Type B pancreatic cell (in vitro differentiated cells): ENCODE results near the gene RERE. TPM values are rescaled to one million over a fixed set of nuclear protein-coding genes. Genes with fewer than 3 reads are reported as not detected.

ENCODE experiments used
- DNase-seq: peaks from one replicate; pipeline ENCODE4 v3.0.0; 2021; ENCODE audit warnings: mixed read lengths; ENCODE audit not compliant: unreplicated experiment; ENCODE audit errors: extremely low spot score
- H3K27ac Mint-ChIP-seq: 2 replicates; pipeline ENCODE4 v1.8.0; 2021; ENCODE audit warnings: mild to moderate bottlenecking, mixed read lengths
- H3K27me3 Mint-ChIP-seq: 2 replicates; pipeline ENCODE4 v1.8.0; 2021; ENCODE audit warnings: mixed read lengths
- H3K36me3 Mint-ChIP-seq: 2 replicates; pipeline ENCODE4 v1.8.0; 2021; ENCODE audit warnings: mixed read lengths
- H3K4me1 Mint-ChIP-seq: one replicate; pipeline ENCODE4 v1.8.0; 2021; ENCODE audit warnings: mixed read lengths; ENCODE audit not compliant: unreplicated experiment
- H3K4me3 Mint-ChIP-seq: 2 replicates; pipeline ENCODE4 v1.8.0; 2021; ENCODE audit warnings: mild to moderate bottlenecking, mixed read lengths
- H3K9me3 Mint-ChIP-seq: 2 replicates; pipeline ENCODE4 v1.8.0; 2021; ENCODE audit warnings: mixed read lengths
- CTCF ChIP-seq: fragments of 200-600 bp; sonication (generic); conservative IDR thresholded peaks from 2 replicates; pipeline ENCODE4 v1.5.0; 2021; ENCODE audit warnings: antibody characterized with exemption, mild to moderate bottlenecking
- total RNA-seq: library from RNA; stranded (reverse); gene quantifications from 2 replicates; pipeline ENCODE4 v1.2.1, GENCODE V29; 2021; ENCODE audit warnings: low replicate concordance

Gene RERE
- total RNA-seq, 1 donor from 2014 or later = 141 TPM

GRCh38 chr1:8344893-8345507 lies 472.4 kb downstream of the RERE start:
- TF ChIP-seq CTCF = no peak
- H3K9me3 Mint-ChIP-seq = no peaks in the 10 kb centered on the region
- peaks cover 5% of the 10 kb centered on the region for H3K36me3 Mint-ChIP-seq
- no peak overlapping the region for H3K27ac Mint-ChIP-seq
- DNase-seq = no peak
- H3K4me3 Mint-ChIP-seq = no peak overlapping the region
- H3K27me3 Mint-ChIP-seq = no peaks in the 10 kb centered on the region
- peaks cover 11% of the 10 kb centered on the region for H3K4me1 Mint-ChIP-seq

- Mint-ChIP-seq H3K27me3 (no peaks in the 10 kb centered on the region), H3K27ac (no peak overlapping the region), H3K4me3 (no peak overlapping the region), H3K36me3 (peaks cover 5% of the 10 kb centered on the region), H3K4me1 (peaks cover 6% of the 10 kb centered on the region), H3K9me3 (no peaks in the 10 kb centered on the region)
- no peak for DNase-seq
- no peak for TF ChIP-seq CTCF
These were observed 473.9 kb downstream of the RERE start for GRCh38 chr1:8343464-8344001.

- H3K4me3 Mint-ChIP-seq = no peak overlapping the region
- DNase-seq = no peak
- H3K9me3 Mint-ChIP-seq = no peaks in the 10 kb centered on the region
- H3K27me3 Mint-ChIP-seq = no peaks in the 10 kb centered on the region
- H3K4me1 Mint-ChIP-seq = peaks cover 6% of the 10 kb centered on the region
- no peak overlapping the region for H3K27ac Mint-ChIP-seq
- peaks cover 5% of the 10 kb centered on the region for H3K36me3 Mint-ChIP-seq
- TF ChIP-seq CTCF = no peak
These were observed 474.4 kb downstream of the RERE start for GRCh38 chr1:8343044-8343443.

- H3K9me3 Mint-ChIP-seq = no peaks in the 10 kb centered on the region
- TF ChIP-seq CTCF = no peak
- H3K27ac Mint-ChIP-seq = no peak overlapping the region
- DNase-seq = no peak
- no peak overlapping the region for H3K4me3 Mint-ChIP-seq
- peaks cover 5% of the 10 kb centered on the region for H3K36me3 Mint-ChIP-seq
- H3K27me3 Mint-ChIP-seq = no peaks in the 10 kb centered on the region
- peaks cover 6% of the 10 kb centered on the region for H3K4me1 Mint-ChIP-seq
These were observed 475.1 kb downstream of the RERE start for GRCh38 chr1:8342325-8342724.

GRCh38 chr1:8340448-8340847 lies 477.0 kb downstream of the RERE start:
- H3K27me3 Mint-ChIP-seq = no peaks in the 10 kb centered on the region
- H3K36me3 Mint-ChIP-seq = peaks cover 9% of the 10 kb centered on the region
- peaks cover 6% of the 10 kb centered on the region for H3K4me1 Mint-ChIP-seq
- no peak overlapping the region for H3K27ac Mint-ChIP-seq
- no peak for DNase-seq
- peaks cover 5% of the 10 kb centered on the region for H3K9me3 Mint-ChIP-seq
- no peak for TF ChIP-seq CTCF
- H3K4me3 Mint-ChIP-seq = no peak overlapping the region
